ENCODE measurements around the gene ARL6IP5. TPM values are rescaled to one million over a fixed set of nuclear protein-coding genes. Genes with fewer than 3 reads are reported as not detected.

The ARL6IP5 gene
- total and polyA plus RNA-seq, 8 donors, result 29.5 to 78.9 (median 41.7) TPM

DNA sequence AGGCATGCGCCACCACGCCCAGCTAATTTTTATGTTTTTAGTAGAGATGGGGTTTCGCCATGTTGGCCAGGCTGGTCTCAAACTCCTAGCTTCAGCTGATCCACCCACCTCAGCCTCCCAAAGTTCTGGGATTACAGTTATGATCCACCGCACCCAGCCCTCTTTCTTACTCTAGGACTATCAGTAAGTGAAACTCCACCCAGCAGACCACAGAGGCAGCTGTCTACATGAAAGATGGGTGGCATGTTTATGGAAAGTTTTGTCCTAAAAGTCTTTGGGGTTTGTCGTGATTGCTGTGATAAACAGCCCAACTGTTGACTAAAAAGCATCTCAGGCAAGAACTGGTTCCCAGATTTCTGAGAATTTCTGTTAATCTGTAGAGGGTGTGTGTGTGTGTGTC, 10.9 kb downstream of the ARL6IP5 start:
- H3K27me3 ChIP-seq, result no peaks in the 10 kb centered on the region
- H3K27ac ChIP-seq, result peak overlapping the region in 2 of 4 donors; percentile 33 to 61
- no peak for DNase-seq
- H3K9me3 ChIP-seq, result no peaks in the 10 kb centered on the region
- WGBS, 2 donors, result 80 to 81% methylated on average over 5 of the region's 5 CpGs
- ATAC-seq, result no peak
- no peak overlapping the region for H3K4me3 ChIP-seq
- no peak for FAIRE-seq
- intact Hi-C loops (cut with DNase I), result no loop called here
- no peaks in the 10 kb centered on the region for H3K36me3 ChIP-seq
- H3K4me1 ChIP-seq, result peaks cover 21 to 59% (median 39%) of the 10 kb centered on the region in 3 donors
- TF ChIP-seq, protein P1, sequence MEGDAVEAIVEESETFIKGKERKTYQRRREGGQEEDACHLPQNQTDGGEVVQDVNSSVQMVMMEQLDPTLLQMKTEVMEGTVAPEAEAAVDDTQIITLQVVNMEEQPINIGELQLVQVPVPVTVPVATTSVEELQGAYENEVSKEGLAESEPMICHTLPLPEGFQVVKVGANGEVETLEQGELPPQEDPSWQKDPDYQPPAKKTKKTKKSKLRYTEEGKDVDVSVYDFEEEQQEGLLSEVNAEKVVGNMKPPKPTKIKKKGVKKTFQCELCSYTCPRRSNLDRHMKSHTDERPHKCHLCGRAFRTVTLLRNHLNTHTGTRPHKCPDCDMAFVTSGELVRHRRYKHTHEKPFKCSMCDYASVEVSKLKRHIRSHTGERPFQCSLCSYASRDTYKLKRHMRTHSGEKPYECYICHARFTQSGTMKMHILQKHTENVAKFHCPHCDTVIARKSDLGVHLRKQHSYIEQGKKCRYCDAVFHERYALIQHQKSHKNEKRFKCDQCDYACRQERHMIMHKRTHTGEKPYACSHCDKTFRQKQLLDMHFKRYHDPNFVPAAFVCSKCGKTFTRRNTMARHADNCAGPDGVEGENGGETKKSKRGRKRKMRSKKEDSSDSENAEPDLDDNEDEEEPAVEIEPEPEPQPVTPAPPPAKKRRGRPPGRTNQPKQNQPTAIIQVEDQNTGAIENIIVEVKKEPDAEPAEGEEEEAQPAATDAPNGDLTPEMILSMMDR (IDR thresholded peaks at IDR 0.05), result no peak

DNA sequence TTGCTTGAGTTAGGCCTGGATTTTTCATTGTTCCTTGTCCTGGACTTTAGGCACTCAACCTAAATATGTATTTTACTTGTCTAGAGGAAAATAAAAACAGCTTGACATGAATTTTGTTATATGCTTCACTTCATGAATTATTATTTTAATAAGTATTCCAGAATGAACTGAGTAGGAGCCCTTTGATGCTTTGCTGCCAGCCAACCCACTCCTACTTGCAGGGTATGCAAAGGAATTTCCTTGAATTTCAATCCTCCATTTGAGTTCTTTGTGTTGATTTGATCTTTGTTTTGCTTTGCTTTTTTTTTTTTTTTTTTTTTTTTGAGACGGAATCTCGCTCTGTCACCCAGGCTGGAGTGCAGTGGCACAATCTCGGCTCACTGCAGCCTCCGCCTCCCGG, 11.6 kb downstream of the ARL6IP5 start:
- peak overlapping the region in 2 of 4 donors; percentile 33 to 61 for H3K27ac ChIP-seq
- H3K9me3 ChIP-seq, result no peaks in the 10 kb centered on the region
- intact Hi-C loops (cut with DNase I), result no loop called here
- 95 to 100% methylated on average over 2 to 4 of the region's 5 CpGs for WGBS, 2 donors
- TF ChIP-seq, protein P1 (IDR thresholded peaks at IDR 0.05), result no peak
- peaks cover 21 to 57% (median 32%) of the 10 kb centered on the region in 3 donors for H3K4me1 ChIP-seq
- ATAC-seq (no peak), FAIRE-seq (no peak), DNase-seq (no peak)
- H3K36me3 ChIP-seq, result no peaks in the 10 kb centered on the region
- no peaks in the 10 kb centered on the region for H3K27me3 ChIP-seq
- H3K4me3 ChIP-seq, result no peak overlapping the region

DNA sequence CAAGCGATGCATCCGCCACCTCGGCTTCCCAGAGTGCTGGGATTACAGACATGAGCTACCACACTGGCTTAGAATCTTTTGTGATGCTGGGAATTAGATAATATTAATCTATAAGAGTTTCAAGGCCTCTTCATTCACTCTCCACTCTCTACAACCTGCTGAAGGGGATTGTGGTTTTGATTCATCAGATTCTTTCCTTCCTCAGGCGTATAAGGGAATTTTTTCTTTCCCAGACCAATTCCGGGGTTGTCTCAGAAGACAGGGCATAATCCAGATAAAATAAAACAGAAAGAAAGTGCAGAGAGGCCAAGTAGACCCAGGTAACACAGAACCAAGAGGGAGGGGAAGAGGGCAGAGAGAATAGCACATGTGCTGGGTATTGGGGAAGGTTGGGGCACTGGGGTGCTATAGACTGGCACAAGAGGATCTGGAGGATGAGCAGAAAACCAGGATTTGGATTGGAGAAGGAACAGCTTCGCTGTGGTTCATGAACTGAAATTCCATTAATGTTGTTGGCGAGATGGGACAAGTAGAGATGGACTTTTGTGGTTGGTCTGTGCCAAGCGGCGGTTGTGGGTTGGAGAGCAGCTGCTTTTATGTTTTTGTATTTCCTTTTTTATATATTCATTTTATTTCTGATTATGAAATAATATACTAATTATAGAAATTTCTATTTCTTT, 12.8 kb downstream of the ARL6IP5 start:
- no peak for FAIRE-seq

DNA sequence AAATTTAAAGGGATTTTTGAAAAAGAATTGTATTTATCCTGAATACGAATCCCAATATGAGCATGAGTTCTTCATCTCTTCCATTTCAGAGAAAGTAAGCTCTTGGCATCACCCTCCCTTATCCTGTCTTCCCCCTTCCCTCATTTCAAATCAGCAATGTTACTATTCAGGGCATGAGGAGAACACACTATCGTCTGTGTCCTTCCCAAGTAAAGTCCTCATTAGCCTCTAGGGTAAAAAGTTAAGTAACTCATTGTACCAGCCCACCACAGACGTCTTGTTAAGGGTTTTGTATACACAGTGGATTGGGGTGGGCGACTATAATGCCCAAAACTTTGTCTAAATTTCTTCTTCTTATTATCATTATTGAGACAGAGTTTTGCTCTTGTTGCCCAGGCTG, 14.8 kb downstream of the ARL6IP5 start:
- TF ChIP-seq, protein P1 (IDR thresholded peaks at IDR 0.05), result no peak
- WGBS, 2 donors, result 91 to 95% methylated on average over 4 of the region's 4 CpGs
- intact Hi-C loops (cut with DNase I), result no loop called here
- FAIRE-seq (no peak), ATAC-seq (no peak), DNase-seq (no peak)
- Histone ChIP-seq H3K9me3 (no peaks in the 10 kb centered on the region), H3K4me3 (no peak overlapping the region), H3K27ac (no peak overlapping the region), H3K36me3 (peaks cover 0 to 27% (median 0%) of the 10 kb centered on the region in 3 donors), H3K27me3 (no peaks in the 10 kb centered on the region), H3K4me1 (peaks cover 6 to 24% (median 10%) of the 10 kb centered on the region in 3 donors)

More for the DNA sequence above, 12.8 kb downstream of the ARL6IP5 start:
- peaks cover 0 to 7% (median 0%) of the 10 kb centered on the region in 3 donors for H3K36me3 ChIP-seq
- H3K27me3 ChIP-seq, result no peaks in the 10 kb centered on the region
- no peak overlapping the region for H3K4me3 ChIP-seq
- ATAC-seq (no peak), DNase-seq (no peak)
- intact Hi-C loops (cut with DNase I), result no loop called here
- 95% methylated on average over 9 of the region's 9 CpGs for WGBS, 2 donors
- H3K4me1 ChIP-seq, result peaks cover 21 to 45% (median 21%) of the 10 kb centered on the region in 3 donors
- H3K27ac ChIP-seq, result no peak overlapping the region
- no peaks in the 10 kb centered on the region for H3K9me3 ChIP-seq
- TF ChIP-seq, protein P1 (IDR thresholded peaks at IDR 0.05), result no peak

DNA sequence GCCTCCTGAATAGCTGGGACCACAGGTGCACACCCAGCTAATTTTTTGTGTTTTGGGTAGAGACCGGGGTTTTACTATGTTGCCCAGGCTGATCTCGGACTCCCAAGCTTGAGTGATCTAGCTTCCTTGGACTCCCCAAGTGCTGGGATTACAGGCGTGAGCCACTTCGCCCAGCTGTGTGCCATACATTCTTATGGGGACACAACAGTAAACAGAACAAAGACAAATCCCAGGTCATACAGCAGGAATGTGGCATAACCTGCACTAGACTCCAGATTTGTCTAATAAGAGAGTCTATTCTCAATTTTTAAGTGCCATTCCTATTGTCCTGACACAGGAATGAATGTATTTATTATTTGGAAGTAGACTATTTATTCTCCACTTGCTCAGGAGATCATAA, 17.6 kb downstream of the ARL6IP5 start:
- Histone ChIP-seq H3K27me3 (no peaks in the 10 kb centered on the region), H3K4me1 (no peaks in the 10 kb centered on the region), H3K36me3 (peaks cover 0 to 42% (median 0%) of the 10 kb centered on the region in 3 donors), H3K4me3 (no peak overlapping the region), H3K27ac (no peak overlapping the region), H3K9me3 (no peaks in the 10 kb centered on the region)
- no peak for FAIRE-seq
- intact Hi-C loops (cut with DNase I), result no loop called here
- ATAC-seq, result no peak
- TF ChIP-seq, protein P1 (IDR thresholded peaks at IDR 0.05), result no peak
- DNase-seq, result no peak
- 90 to 94% methylated on average over 4 of the region's 4 CpGs for WGBS, 2 donors
